ENCODE data around the gene BMP7. TPM values are rescaled to one million over a fixed set of nuclear protein-coding genes. Genes with fewer than 3 reads are reported as not detected.

BMP7 gene
- total RNA-seq, 1 experiment from 2014 or later: 0.13 TPM

DNA sequence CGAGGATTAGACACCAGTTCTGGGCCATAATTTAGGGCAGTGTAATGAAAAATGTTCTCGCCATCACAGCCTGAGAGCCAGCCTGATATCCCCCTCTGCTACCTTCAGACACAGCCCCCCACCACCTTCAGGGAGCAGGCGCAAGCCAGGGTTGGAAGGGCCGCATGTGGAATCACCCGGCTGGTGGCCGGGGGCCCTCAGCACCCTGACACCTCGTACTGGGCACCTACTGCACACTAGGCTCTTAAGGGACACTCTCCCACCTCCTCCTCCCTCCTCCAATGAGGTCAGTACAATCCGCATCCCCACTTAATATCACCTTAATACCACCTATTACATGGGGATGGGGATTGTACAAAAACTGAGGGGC is 55.5 kb downstream of the BMP7 start:
- CTCF ChIA-PET: no interaction called here
- TF ChIP-seq EZH2 (IDR thresholded peaks at IDR 0.05; ENCODE audit: low read depth): no peak
- TF ChIP-seq, protein P1, sequence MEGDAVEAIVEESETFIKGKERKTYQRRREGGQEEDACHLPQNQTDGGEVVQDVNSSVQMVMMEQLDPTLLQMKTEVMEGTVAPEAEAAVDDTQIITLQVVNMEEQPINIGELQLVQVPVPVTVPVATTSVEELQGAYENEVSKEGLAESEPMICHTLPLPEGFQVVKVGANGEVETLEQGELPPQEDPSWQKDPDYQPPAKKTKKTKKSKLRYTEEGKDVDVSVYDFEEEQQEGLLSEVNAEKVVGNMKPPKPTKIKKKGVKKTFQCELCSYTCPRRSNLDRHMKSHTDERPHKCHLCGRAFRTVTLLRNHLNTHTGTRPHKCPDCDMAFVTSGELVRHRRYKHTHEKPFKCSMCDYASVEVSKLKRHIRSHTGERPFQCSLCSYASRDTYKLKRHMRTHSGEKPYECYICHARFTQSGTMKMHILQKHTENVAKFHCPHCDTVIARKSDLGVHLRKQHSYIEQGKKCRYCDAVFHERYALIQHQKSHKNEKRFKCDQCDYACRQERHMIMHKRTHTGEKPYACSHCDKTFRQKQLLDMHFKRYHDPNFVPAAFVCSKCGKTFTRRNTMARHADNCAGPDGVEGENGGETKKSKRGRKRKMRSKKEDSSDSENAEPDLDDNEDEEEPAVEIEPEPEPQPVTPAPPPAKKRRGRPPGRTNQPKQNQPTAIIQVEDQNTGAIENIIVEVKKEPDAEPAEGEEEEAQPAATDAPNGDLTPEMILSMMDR (conservative IDR thresholded peaks at IDR 0.05): no peak
- no peak overlapping the region for H3K4me2 ChIP-seq
- BruUV-seq (replicated peaks): no TSS peak
- POLR2A ChIA-PET (ENCODE audit: unreplicated experiment): no interaction called here
- H3K9me2 ChIP-seq (ENCODE audit: insufficient read depth): no peaks in the 10 kb centered on the region
- H3K9me3 ChIP-seq (ENCODE audit: insufficient read depth, low read depth): no peaks in the 10 kb centered on the region; the same call in 1 of the 2 replicates
- peaks cover 12% of the 10 kb centered on the region; the same call in 1 of the 2 replicates for H3F3A ChIP-seq (ENCODE audit: insufficient read depth, low read depth)
- no peaks in the 10 kb centered on the region for H3K27me3 ChIP-seq (ENCODE audit: insufficient read depth, low read depth)
- DNase-seq: no peak
- no peaks in the 10 kb centered on the region for H3K79me2 ChIP-seq (ENCODE audit: low read depth)
- intact Hi-C loops (cut with micrococcal nuclease; ENCODE audit: unreplicated experiment): no loop called here
- no peaks in the 10 kb centered on the region for H4K20me1 ChIP-seq (ENCODE audit: insufficient read depth)
- no peak overlapping the region for H3K4me3 ChIP-seq
- H3K27ac ChIP-seq: no peak overlapping the region
- peaks cover 19% of the 10 kb centered on the region for H3K4me1 ChIP-seq (replicated peaks; ENCODE audit: insufficient read depth)
- H3K36me3 ChIP-seq (ENCODE audit: low read depth): no peaks in the 10 kb centered on the region
- H2AFZ ChIP-seq: no peak overlapping the region

DNA sequence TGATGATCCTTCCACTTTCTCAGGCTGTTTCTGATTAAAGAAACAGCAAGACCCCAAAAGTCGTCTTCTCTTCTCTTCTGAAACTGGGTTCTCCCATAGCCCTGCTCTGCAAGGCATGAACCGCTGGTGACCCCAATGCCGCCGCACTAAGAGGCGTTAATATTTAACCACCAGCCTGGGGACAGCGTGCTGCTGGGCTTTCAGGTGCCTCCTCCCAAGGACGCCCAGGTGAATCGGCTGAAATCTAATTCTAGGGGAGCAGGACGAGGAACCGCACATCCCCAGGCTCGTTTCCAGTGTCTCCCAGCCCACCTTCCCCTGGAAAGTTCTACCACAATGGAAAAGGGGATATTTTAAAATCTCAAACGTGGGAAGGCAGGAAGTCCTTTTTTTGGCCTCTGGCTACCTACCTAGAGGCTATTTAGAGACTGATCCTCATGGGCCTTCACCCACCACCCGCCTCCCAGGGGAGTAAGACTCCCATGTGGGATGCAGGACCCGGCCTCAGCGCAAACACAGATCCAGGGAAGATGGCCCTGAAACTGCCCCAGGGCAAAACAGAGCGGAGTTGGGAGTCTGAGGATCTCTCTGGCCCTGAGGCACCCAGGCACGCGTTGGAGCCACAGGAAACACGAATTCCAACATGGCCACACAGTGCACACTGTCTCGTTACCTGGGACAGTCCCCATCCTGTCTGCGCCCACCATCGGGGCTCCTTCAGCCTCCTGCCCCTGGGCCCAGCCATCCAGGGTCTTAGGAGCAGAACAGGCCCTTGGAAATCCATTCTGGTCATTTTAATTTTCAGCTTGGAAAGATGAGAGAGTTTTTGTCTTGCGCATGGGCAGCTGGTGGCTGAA is 56.2 kb downstream of the BMP7 start:
- Histone ChIP-seq H3K4me1 (replicated peaks; ENCODE audit: insufficient read depth) (peaks cover 26% of the 10 kb centered on the region), H2AFZ (no peak overlapping the region), H3K4me2 (no peak overlapping the region), H3F3A (ENCODE audit: insufficient read depth, low read depth) (peaks cover 14% of the 10 kb centered on the region; the same call in 1 of the 2 replicates), H3K79me2 (ENCODE audit: low read depth) (no peaks in the 10 kb centered on the region), H3K36me3 (ENCODE audit: low read depth) (no peaks in the 10 kb centered on the region), H3K27me3 (ENCODE audit: insufficient read depth, low read depth) (no peaks in the 10 kb centered on the region), H3K9me3 (ENCODE audit: insufficient read depth, low read depth) (no peaks in the 10 kb centered on the region; the same call in 1 of the 2 replicates), H3K9me2 (ENCODE audit: insufficient read depth) (no peaks in the 10 kb centered on the region), H4K20me1 (ENCODE audit: insufficient read depth) (no peaks in the 10 kb centered on the region), H3K4me3 (no peak overlapping the region), H3K27ac (no peak overlapping the region)
- no peak for DNase-seq
- intact Hi-C loops (cut with micrococcal nuclease; ENCODE audit: unreplicated experiment): no loop called here
- ChIA-PET POLR2A (ENCODE audit: unreplicated experiment) (no interaction called here), CTCF (interaction anchor here (0.5 kb wide), 1 partner anchor 112 kb away, joined by 7 read pairs; no protein-coding TSS in a partner anchor)
- no TSS peak for BruUV-seq (replicated peaks)
- TF ChIP-seq EZH2 (IDR thresholded peaks at IDR 0.05; ENCODE audit: low read depth): no peak
- TF ChIP-seq, protein P1 (conservative IDR thresholded peaks at IDR 0.05): no peak

DNA sequence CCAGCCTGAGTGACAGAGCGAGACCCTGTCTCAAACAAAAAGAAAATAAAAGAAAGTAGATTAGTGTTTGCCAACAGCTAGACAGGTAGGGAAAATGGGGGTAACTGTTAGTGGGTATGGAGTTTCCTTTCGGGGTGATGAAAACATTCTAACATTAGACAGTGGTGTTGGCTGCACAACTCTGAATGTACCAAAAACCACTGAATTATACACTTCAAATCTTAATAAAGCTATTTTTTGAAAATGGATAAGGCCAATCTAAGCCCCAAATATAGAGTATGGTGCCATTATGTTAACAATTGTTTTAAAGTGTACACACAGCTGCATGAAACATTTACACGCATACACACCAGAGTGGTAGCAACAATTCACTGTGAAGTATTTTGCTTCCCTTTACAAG is 57.0 kb downstream of the BMP7 start:
- POLR2A ChIA-PET (ENCODE audit: unreplicated experiment): no interaction called here
- Histone ChIP-seq H3F3A (ENCODE audit: insufficient read depth, low read depth) (peaks cover 19% of the 10 kb centered on the region; the same call in 1 of the 2 replicates), H2AFZ (no peak overlapping the region), H3K9me3 (ENCODE audit: insufficient read depth, low read depth) (no peaks in the 10 kb centered on the region; the same call in 1 of the 2 replicates), H3K79me2 (ENCODE audit: low read depth) (no peaks in the 10 kb centered on the region), H3K36me3 (ENCODE audit: low read depth) (no peaks in the 10 kb centered on the region), H3K4me2 (no peak overlapping the region), H4K20me1 (ENCODE audit: insufficient read depth) (no peaks in the 10 kb centered on the region), H3K27me3 (ENCODE audit: insufficient read depth, low read depth) (no peaks in the 10 kb centered on the region), H3K27ac (no peak overlapping the region), H3K4me3 (no peak overlapping the region), H3K9me2 (ENCODE audit: insufficient read depth) (no peaks in the 10 kb centered on the region), H3K4me1 (replicated peaks; ENCODE audit: insufficient read depth) (peaks cover 33% of the 10 kb centered on the region)
- no peak for DNase-seq
- BruUV-seq (replicated peaks): no TSS peak
- CTCF ChIA-PET: interaction anchor here (0.5 kb wide), 1 partner anchor 111 kb away, joined by 7 read pairs; no protein-coding TSS in a partner anchor
- intact Hi-C loops (cut with micrococcal nuclease; ENCODE audit: unreplicated experiment): no loop called here
- no peak for TF ChIP-seq EZH2 (IDR thresholded peaks at IDR 0.05; ENCODE audit: low read depth)
- TF ChIP-seq, protein P1 (conservative IDR thresholded peaks at IDR 0.05): no peak
